Retina (tissue), 1 donor: Measurements from ENCODE around the gene NKX2-8.
"Not testable (repeated sequence)": the region's sequence is repeated elsewhere in the genome, so short reads cannot be mapped to it uniquely, and the experiment has no call there.

ENCODE experiments used
- DNase-seq: peaks from one replicate; pipeline ENCODE4 v3.0.0-alpha.2; 2016

NKX2-8 gene

DNA sequence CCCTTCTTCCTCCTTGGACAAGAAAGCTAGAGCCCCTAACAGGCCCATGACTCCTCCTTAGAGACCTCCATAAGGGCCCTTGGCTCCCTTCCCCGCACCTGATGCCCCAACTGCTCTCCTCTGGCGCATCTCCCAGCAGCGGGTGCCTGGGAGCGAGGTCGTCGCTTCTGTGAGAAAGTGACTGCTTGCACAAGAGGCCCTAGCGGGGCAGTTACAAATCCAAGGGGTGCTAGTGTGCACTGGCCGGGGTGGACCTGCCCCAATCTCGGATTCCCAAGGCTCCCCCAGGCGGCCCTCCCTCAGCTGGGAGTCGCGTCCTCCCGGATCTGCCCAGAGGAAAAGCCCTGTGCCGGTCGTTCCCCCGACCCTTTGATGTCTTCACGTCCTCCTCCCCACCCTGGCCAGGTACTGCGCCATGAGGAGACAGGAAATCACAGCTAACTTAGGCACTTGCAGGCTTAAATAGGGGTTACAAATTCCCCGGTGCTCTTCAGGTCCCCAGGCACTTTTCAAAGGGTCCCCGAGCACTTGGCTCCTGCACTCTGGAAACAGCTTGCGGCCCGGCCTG is 2.8 kb downstream of the NKX2-8 start:
- no peak for DNase-seq

DNA sequence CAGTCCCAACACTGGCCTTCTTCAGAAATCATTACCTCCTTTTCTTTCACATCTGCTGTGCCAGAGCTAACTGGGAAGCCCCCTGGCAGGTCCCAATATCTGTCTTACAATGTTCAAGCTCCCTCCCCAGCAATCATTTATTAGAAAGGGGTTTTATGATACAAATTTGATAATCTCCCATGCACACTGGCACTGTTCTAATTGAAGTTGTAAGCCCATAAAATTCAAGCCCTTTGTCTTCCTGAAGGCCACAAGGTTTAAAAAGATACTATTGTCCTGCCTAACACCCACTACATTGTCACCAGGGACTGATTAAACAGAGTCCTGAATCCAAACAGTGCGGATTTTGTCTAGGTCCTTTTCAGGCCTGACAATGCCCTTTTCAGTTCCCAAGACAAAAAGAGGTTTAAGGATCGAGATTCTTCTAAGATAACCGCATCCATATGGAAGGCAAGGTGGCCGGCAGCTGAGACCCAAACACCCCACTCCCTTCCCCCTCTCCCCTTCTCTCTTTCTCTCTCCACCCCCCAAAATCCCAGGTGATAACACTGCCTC is 3.3 kb downstream of the NKX2-8 start:
- no peak for DNase-seq

DNA sequence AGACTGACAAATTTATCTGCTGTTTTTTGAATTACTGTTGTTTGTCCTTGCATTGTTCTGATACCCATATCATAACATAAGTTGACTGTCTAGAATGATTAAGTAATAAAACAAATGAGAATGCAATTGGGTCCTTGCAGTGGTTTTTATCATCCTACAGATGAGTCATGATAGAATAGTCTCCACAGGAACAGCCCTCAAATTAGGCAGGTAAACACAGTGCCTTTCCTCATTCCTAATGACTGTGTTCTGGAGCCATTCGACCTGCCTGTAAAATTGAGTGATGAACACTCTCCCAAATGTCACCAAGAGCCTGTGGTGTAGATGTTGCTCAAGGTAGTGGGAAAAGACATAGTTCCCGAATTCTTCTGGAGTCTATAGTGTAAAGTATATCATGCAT is 12.3 kb downstream of the NKX2-8 start:
- no peak for DNase-seq

DNA sequence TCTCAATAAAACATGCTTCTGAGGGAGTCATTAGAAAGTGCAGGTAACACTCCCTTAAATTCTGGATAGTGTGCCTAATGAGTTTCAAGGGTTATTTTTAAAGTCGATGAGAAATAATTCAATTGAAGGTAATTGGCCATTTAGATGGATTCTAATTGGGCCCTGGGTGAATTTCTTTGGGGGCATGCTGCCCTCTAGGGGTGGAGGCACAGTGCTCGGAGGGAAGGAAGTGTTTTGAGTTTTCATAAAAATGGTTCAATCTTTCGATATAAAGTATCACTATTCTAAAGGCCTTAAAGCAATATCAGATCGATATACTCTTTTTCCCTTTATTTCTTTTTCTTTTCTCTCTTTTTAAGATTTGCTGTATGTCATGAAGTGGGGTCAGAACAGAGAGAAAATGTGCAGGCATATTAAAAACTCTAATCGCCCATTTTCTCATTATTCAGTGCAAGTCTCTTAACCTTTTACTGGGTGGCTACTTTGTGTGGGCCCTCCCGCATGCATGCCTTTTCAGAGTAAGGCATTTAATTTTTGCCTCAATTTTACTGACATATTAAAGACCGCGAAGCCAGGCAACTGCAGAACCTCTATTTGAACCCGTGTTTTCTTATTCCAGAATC is 25.5 kb downstream of the NKX2-8 start:
- DNase-seq, result peak; percentile 28

DNA sequence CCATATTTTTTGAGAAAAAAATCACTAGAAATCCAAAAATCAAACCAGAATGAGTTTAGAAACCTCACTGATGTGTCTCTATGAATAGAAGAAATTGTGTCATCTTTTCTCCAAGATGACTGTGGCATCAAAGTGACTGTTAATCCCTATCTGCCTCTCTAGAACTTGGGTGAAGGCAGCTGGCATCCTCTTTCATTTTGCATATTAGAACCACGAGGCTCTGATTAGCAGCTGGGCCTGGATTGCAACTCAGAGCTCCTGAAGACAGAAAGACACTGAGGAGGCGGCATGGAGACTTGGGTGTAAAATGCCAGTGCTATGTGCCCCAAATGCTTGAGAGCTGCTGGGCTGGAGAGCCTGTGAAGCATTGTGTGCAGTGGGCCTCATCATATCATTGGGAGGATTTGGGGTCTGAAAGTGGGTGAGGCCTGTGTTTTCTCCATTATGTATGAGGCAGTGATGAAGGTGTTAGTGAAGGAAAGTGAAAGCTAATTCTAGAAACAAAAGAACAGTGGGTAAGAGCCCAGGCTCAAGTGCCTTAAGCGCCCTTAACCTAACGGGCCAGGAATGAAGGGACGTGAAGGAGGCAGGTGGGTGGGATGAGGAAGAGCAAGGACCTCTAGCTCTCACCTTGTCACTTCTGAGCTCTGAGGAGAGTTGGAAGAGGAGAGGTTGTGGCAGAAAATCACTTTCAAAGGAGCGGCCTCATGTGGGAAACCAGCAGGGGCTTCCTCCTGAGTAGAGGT is 26.2 kb downstream of the NKX2-8 start:
- no peak for DNase-seq

DNA sequence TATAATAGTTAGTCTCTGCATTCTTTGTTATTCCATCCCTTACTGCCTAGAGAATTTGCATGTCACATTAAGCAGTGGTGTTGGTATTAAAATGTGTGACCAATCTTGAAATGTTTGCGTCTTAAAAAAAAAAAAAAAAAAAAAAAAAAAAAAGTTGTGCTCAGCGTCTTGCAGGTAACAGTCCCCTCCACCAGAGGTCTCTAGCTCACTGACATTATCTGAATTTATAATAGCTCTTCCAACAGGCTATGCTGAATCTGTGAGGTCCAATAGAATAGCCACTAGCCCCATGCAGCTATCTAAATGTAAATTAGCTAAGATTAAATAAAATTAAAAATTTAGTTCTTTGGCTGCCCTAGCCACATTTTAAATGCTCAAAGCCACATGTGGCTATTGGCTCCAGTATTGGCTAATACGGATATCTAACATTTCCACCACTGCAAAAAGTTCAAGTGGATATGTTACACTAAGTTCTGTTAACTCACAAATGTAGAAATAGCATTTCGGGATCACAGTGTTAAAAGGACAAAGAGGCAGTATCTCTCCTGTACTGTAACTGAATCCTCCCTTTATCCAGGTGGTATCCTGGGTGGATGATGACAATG is 28.7 kb downstream of the NKX2-8 start:
- DNase-seq, result peak; percentile 56

DNA sequence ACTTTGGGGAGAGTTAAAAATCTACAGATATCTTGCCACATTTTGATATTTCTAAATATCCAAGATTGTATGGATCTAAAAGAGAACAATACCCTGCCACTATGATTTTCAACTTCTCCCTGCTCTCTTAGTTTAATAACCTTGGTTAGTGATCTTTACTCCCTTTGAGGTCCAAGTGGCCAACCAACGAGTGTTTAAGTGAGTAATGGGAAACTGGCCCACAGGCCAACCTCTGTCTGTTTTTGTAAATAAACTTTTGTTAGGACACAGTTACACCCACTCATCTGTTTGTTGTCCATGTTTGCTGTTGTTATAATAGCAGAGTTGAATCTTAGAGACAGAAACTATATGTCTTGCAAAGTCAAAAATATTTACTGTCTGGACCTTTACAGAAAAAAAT is 31.5 kb downstream of the NKX2-8 start:
- no peak for DNase-seq

DNA sequence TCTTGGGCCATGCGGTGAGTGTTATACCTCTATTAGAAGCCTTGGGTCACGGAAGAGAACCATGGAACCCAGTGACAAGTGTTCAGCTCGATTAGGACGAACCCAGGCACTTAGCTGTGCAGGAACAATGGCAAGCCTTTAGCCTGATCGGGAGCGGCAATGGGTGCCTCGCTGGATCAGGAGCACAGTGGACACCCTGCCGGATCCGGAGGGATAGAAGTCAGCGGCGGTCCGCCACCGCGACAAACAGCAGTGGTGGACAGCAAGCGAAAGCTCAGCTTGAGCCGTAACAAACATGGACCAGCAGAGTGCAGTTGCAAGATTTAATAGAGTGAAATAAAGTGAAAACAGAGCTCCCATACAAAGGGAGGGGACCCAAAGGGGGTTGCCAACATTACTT is 38.1 kb downstream of the NKX2-8 start:
- not testable (repeated sequence) for DNase-seq

DNA sequence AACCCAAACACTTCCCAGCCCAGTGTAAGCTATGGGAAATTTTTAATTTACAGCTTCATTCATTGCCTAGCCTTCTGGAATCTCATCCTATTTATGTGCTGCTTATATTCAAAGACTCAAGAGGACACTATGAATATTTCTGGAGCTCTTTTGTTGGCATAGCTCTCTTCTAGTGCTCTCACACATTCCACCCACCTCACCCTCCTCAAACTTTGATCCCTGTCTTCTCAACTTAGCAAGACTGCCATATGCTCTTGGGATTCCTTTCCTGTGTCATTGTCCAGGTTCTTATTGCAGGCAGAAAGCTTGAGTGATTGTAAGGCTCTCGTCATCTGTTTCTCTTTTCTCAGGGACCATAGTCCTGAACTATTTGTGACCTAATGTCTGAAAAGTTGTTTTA is 44.4 kb downstream of the NKX2-8 start:
- no peak for DNase-seq
